ENCODE data around the gene FRMD4A.
"Not testable (repeated sequence)": the region's sequence is repeated elsewhere in the genome, so short reads cannot be mapped to it uniquely, and the experiment has no call there.

FRMD4A gene

DNA sequence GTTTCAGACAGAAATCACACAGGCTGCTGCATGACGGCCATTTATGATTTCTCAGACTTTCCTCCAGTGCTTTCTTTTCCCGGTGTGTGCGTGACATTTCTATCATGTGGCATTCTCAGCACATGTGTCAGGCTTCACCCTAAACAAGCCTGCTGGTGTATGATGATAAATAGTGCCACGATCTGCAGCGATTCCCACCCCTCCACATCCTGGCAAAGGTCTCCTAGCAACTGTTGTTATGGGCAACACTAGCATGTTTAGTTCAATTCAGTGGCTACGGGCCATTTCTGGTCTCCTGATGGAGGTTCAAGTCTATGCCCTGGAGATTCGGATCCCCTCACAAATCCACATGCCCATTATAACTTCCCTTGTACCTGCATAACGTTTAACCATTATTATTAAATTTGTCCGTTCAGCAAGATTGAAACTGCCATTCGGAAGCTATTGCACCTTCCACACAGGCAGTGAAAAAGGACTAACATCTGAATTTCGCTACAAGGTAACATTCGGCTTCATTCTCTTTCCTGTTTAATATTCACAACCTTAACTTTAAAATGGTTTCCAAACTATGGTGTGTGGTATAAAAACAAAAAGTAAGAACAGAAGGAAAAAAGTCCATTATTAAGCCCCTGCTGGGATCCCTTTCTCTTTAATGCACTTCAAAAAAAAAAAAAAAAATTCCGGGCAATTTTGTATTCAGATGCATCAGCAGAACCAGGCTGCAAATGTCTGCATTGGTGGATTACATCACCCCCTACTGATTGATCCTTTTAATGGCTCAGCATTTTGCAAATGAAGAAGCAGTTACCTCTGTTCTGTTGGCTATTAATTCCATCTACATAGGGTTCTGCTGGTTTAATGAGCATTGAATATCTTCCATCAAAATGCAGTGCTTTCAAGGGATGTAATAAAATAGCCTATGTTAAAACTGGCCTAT lies 90.2 kb downstream of the FRMD4A start:
- DNase-seq (ENCODE audit: low read depth): no peak

DNA sequence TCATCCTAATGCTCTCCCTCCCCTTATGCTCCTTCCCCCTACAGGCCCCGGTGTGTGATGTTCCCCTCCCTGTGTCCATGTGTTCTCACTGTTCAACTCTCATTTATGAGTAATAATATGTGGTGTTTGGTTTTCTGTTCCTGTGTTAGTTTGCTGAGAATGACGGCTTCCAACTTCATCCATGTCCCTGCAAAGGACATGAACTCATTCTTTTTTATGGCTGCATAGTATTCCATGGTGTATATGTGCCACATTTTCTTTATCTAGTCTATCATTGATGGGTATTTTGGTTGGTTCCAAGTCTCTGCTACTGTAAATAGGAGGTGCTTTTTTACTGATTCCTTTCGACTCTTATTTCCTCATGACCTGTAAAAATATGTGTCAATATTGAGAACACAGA lies 92.1 kb downstream of the FRMD4A start:
- not testable (repeated sequence) for DNase-seq (ENCODE audit: low read depth)

DNA sequence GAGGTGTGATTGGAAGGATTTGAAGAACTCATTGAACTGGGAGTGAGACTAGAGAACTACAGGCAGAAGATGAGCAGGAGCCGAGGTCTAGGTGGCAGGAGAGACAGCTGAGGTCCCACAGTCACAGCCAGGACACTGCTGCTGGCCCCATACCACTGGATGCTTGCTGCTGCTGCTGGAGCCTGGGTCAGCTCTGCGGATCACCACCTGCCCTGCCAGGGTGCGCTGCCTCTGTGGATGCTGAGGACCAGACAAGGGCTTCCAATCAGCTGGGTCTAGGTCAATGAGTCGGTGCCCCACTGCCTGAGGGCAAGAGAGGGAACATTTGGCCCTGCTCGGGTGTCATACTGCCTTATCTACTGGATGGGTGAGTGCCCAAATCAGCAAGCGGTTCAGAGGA lies 94.4 kb downstream of the FRMD4A start:
- DNase-seq (ENCODE audit: low read depth): no peak

GRCh38 chr10:14235566-14236195 lies 95.0 kb downstream of the FRMD4A start:
- no peak for DNase-seq (ENCODE audit: low read depth)

GRCh38 chr10:14233566-14233965 lies 97.2 kb downstream of the FRMD4A start:
- no peak for DNase-seq (ENCODE audit: low read depth)

GRCh38 chr10:14228798-14229197 lies 101.9 kb downstream of the FRMD4A start:
- DNase-seq (ENCODE audit: low read depth): not testable (repeated sequence)

DNA sequence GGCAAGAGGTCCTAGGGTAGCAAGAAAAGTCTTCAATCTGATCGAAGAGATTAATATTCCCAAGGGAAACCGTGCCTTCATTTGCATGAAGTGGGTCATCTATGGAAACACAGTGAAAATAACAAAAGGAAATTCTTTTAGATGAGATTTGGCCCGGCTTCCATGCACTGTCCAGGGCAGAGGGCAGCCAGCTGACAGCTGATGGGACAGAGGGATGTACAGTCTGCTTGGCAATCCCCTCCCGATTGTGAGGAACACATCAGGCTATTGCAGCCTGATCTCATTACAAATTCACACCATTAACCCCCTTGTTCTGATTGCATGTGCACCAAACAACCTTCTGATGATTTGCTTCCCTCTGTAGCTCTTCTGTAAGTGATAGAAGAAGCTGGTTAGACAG lies 105.3 kb downstream of the FRMD4A start:
- DNase-seq (ENCODE audit: low read depth): no peak

GRCh38 chr10:14220026-14220425 lies 110.7 kb downstream of the FRMD4A start:
- DNase-seq (ENCODE audit: low read depth): no peak

GRCh38 chr10:14219411-14219810 lies 111.3 kb downstream of the FRMD4A start:
- no peak for DNase-seq (ENCODE audit: low read depth)

DNA sequence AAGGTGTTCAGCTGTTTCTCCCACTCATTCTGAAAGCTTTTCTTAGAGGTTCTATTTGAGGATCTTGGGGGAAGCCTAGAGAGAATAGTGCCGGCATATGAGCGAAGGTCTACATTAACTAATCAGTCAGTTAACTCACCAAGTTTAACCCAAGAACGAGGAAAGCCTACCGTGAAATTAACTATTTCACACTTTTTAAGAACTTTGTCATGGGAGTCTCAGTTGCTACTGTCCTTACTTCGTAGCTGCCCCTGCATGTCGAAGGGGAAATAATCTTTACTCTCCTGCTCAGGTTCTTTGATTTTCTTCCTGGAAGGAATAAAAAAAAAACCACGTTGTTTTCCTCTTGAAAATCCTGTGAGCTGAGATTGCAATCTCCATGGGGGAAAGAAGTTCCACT lies 115.1 kb downstream of the FRMD4A start:
- DNase-seq (ENCODE audit: low read depth): no peak

GRCh38 chr10:14213703-14214102 lies 117.0 kb downstream of the FRMD4A start:
- DNase-seq (ENCODE audit: low read depth): not testable (repeated sequence)

DNA sequence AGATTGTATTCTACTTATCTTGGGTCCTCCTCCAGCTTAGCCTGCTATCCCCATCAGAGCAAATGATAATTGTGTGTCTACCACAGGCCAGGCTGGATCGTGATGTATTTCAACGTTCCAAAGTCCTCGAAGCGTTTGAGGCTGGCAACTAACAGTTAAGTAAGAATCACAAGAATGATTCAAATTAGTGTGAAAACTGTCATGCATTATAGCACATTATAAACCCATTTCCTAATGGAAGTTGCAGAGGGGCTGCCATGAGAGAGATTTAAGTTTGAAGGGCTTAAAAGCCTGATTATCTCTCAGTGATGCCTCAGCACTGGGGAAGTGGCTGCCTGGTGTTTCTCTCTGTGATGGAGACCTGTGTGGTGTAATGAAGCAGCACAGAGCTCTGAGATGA lies 119.1 kb downstream of the FRMD4A start:
- no peak for DNase-seq (ENCODE audit: low read depth)

- no peak for DNase-seq (ENCODE audit: low read depth)
These were observed 122.5 kb downstream of the FRMD4A start for GRCh38 chr10:14208231-14208630.

GRCh38 chr10:14205233-14205632 lies 125.5 kb downstream of the FRMD4A start:
- no peak for DNase-seq (ENCODE audit: low read depth)

- no peak for DNase-seq (ENCODE audit: low read depth)
These were observed 129.8 kb downstream of the FRMD4A start for GRCh38 chr10:14200698-14201544.

- DNase-seq (ENCODE audit: low read depth): not testable (repeated sequence)
These were observed 131.6 kb downstream of the FRMD4A start for GRCh38 chr10:14199098-14199497.

DNA sequence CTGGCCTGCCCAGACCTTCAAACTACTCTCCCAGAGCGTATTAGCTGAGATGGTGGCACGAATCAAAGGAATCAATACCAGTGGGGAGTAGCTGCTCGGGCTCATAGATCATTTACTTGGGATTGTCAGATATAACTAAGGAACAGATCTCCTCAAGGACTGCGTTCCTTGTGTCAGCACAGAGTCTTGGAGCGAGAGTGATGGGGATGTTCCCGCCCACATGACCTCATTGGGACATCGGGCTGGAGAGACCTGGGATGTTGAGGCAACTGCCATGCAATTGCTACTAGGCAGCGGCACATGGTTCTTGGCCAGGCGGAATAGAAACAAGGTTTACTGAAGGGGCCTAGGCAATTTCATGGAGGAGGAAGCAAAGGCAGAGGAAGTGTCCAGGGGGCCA lies 132.6 kb downstream of the FRMD4A start:
- no peak for DNase-seq (ENCODE audit: low read depth)

DNA sequence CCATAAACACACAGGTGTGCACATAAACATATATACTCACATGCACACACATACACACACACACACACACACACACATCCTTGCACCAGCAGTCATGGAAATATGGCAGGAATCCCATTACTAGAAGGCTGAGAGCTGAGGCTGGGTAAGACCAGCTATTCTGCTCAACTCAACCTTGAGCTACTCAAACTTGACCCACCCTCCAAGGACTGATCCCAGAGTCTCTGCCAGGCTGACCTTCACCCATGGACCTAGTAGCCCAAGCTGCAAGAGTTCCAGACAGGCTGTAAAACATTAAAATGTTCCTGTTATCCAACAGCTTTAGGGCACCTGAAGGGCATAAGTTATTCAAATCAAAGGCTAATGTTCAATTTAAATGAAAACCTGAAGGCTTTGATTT lies 134.6 kb downstream of the FRMD4A start:
- no peak for DNase-seq (ENCODE audit: low read depth)

GRCh38 chr10:14195433-14195832 lies 135.3 kb downstream of the FRMD4A start:
- no peak for DNase-seq (ENCODE audit: low read depth)

DNA sequence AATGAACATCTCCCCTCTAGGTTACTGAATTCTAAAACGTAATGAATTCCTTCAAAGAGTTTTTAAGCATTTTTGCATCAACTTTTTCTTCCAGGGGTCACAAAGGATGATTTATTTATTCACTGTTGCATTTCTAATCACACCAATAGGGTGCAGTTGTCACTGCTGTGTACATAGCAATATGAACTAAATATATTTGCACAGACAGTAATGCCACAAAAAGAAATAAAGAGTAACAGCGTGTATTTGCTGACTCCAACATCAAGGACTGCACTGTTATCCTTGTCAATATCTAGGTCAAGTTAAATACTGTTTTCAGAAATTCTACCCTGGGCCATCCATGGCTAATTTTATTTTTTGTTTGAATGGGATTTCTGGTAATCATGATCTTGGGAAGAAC lies 138.0 kb downstream of the FRMD4A start:
- DNase-seq (ENCODE audit: low read depth): no peak

DNA sequence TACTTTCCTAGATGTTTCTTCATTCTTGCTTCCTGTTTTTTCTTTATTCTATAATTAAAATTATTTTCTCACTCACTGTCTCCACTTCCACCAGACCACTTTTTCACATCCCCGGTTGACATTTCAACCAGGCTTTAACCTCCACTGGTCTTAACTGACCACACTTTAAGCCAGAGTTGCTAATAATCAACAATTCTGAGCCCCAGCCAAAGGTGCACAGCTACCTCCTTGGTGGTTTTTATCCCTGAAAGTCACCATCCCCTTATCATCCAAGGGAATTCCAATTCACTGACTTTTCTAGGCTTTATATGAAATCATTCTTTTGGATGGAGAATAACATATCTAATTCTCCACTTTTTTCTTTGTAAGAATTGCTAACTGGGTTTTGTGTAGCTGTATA lies 138.9 kb downstream of the FRMD4A start:
- no peak for DNase-seq (ENCODE audit: low read depth)

- DNase-seq (ENCODE audit: low read depth): no peak
These were observed 139.3 kb downstream of the FRMD4A start for GRCh38 chr10:14191407-14191806.

- DNase-seq (ENCODE audit: low read depth): no peak
These were observed 140.0 kb downstream of the FRMD4A start for GRCh38 chr10:14190702-14191101.

Measured in activated T-cell treated with anti-CD3 and anti-CD28 coated beads for 24 hours (primary cell).